Stimulated activated CD4-positive, alpha-beta T cell treated with anti-CD3 and anti-CD28 coated beads, TNF-alpha, amount 100 ng/mL, for 1 hour (primary cell): ENCODE data around the gene SMARCC2.
A peak's percentile ranks its signal among the peaks of the same experiment; 100 is the strongest.

Source experiments
- DNase-seq, 3 donors: peaks; one replicate each; pipeline ENCODE4 v3.0.0-alpha.2; 2020; ENCODE audit warnings: low read depth in 3 of 3, low spot score in 1 of 3

Gene SMARCC2

GRCh38 chr12:56189099-56189917 is at the start of gene SMARCC2:
SMARCC2 (minus strand) TSS chr12:56189483; CDS start chr12:56189461, 22 bp downstream.
- peak; percentile 64 to 73 (median 73) for DNase-seq

DNA sequence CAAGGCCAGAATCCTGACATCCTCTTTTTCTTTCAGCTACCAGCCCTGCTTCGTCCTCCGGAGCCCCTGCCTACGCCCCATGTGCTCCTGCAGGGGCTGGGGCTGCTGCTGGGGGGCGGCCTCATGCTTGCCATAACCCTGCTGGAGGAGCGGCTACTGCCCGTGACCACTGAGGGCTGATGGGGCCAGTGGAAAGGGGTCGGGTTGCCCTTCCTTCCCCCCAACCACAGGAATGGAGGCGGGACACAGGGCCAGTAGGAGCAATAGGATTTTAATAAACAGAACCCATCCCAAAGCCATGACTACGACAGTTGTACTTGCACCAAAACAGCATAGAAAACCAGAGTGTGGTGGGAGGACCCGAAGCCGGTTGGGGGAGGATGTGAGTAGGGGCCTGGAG is 48.3 kb upstream of the SMARCC2 start:
- DNase-seq, result no peak

DNA sequence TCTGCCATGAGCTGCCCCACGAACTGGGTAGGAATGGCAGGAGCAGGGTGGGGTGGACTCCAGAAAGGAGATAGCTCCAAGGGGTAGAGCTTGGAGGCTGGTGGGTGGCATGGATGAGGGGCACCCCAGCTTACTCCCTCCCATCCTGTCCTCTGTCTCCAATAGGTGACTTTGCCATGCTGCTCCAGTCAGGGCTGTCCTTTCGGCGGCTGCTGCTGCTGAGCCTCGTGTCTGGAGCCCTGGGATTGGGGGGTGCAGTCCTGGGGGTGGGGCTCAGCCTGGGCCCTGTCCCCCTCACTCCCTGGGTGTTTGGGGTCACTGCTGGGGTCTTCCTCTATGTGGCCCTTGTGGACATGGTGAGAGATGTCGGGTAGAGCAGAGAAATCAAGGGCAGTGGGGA is 47.7 kb upstream of the SMARCC2 start:
- no peak for DNase-seq

DNA sequence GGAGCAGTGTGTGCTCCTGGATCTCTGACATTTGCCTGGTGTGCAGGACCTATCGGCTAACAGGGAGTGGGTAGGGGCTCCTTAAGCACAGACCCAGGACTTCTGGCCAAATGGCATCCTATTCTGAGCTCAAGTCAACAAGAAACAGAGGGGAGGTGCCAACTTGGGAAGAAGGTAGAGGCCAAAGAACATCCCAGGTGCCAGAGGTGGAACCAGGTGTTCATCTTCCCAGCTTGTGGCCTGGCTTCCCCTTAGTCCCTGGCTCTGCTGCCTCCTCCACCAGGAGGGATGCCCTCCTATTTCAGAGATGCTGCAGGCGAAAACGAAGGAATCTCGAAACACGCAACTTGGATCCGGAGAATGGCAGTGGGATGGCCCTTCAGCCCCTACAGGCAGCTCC is 46.8 kb upstream of the SMARCC2 start:
- no peak for DNase-seq

GRCh38 chr12:56234746-56235436 is 45.6 kb upstream of the SMARCC2 start:
- no peak for DNase-seq

GRCh38 chr12:56231184-56231582 is 41.9 kb upstream of the SMARCC2 start:
- DNase-seq, result no peak

GRCh38 chr12:56230432-56231183 is 41.3 kb upstream of the SMARCC2 start:
- no peak for DNase-seq

- DNase-seq, result no peak
These were observed 40.7 kb upstream of the SMARCC2 start, which contains the start of gene SLC39A5 for GRCh38 chr12:56229916-56230431. SLC39A5 (plus strand) TSS chr12:56230051; CDS start chr12:56231275, 1,224 bp downstream.

- DNase-seq, result no peak
These were observed 39.8 kb upstream of the SMARCC2 start for GRCh38 chr12:56229082-56229481.

DNA sequence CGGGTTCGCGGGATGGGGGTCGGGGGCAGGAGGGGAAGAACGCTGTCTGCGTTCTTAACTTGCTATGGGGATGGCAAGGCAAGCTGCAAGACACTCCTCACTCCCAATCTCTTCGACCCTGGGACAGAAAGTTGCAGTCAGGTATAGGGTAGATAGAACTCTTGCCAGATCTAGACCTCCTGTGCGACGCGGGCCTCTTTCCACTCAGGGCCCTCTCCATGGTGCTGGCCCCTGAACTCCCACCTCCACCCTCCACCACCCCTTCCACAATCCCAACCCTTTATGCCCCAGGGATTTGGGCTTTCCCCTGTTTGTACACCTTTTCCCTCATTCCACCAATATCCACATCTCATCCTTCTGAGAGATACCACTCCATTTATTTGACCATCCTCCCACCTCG is 35.7 kb upstream of the SMARCC2 start:
- no peak for DNase-seq

- peak; percentile 77 to 83 (median 80) for DNase-seq
These were observed 34.9 kb upstream of the SMARCC2 start, which contains the start of gene NABP2 for GRCh38 chr12:56224102-56224701. NABP2 (plus strand) TSS chr12:56224342; CDS start chr12:56224857, 515 bp downstream.

DNA sequence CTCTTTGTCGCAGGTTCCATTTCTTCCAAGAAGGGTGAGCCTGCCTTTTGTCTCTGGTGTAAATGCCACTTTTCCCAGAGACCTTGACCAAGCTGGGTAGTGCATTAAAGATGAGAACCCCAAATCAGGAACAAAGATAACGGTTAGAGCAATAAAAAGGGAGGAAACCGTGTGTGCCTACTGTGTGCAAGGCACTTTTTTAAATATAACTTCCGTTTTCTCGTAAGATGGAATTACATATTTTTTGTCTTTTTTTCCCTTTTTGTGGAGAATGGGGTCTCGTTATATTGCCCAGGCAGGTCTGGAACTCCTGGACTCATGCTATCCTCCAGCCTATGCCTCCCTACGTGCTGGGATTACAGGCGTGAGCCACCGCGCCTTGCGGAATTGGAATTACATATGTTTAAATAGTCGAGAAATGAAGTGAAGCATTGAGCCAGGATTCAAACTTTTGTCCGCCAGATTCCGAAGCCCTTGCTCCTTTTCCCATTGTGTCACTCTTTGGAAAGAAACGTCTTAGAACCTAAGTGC is 34.4 kb upstream of the SMARCC2 start:
- no peak for DNase-seq

GRCh38 chr12:56222531-56222895 is 33.2 kb upstream of the SMARCC2 start:
- DNase-seq, result no peak

DNA sequence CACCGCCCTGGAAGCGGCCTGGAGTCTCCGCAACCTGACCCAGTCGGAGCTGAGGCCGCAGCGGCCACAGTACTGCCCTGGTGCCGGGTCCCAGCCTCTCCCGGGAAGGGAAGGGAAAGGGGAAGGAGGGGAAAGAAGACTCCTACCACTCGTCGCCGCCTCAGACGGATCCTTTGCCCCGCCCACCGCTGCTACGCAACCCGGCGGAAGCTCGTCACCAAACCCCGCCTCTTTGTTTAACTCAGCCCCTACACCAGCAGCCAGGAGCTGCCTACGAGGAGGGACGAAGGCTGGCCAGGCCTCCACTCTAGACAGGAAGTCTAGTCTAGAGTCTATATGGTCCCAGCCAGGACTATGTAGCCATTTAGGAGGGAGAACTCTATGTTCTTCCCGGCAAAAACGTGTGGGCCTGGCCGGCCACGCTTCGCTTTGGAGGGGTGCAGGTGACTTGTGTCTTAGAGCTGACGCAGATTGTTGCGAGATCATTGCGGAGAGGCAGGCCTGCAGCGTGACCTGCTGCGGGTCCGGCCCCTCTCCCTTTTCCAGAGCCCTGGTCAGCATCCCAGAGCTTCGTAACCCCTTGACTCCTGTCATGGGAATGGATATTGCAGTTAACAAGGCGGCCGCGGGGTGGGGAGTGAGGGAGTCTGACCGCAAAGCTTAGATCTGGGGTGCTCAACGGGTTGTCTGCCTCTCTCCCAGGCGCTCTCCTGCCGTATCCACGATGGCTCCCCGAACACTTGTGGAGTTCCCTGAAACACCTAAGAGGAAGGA is 32.7 kb upstream of the SMARCC2 start, which contains the start of gene RNF41:
Gene RNF41, minus strand, starts transcription at position 166 of the 774 bp plus-strand sequence. CDS start 7,875 bp downstream, outside the sequence.
- DNase-seq, result peak; percentile 79 to 86 (median 84)

GRCh38 chr12:56221232-56221756 is 32.0 kb upstream of the SMARCC2 start:
- DNase-seq, result no peak

GRCh38 chr12:56220611-56221231 is 31.4 kb upstream of the SMARCC2 start:
- no peak for DNase-seq

- no peak for DNase-seq
These were observed 30.6 kb upstream of the SMARCC2 start for GRCh38 chr12:56219840-56220239.

GRCh38 chr12:56216461-56216860 is 27.2 kb upstream of the SMARCC2 start:
- no peak for DNase-seq

DNA sequence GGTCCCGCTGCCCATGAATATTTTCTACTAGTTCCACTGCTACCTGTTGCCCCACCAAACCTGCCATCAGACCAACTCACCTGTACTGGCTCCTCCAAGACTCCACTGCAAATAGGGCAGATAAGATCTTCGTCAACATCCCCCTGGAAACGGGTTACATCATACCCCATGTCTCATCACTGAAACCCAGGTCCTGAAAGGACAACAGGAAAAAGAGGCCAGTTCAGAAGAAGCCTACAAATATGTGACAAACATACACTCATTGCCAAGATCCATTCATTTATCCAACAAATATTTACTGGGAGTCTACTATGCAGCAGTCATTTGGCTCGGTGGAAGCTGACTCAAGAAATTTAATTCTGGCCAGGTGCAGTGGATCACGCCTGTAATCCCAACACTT is 24.6 kb upstream of the SMARCC2 start:
- no peak for DNase-seq
